GM06990 (cell line): ENCODE measurements around the gene CSAD.

Experiments
- DNase-seq: peaks from one replicate; pipeline ENCODE4 v3.0.0-alpha.2; 2011; ENCODE audit not compliant: insufficient read length; ENCODE audit errors: extremely low read depth
- H3K27me3 ChIP-seq: replicated peaks from 2 replicates; pipeline ENCODE4 v1.6.0; 2011; ENCODE audit warnings: low read length; ENCODE audit not compliant: control insufficient read depth, insufficient read depth
- H3K36me3 ChIP-seq: 2 replicates; pipeline ENCODE4 v1.5.1; 2011; ENCODE audit warnings: low read length; ENCODE audit not compliant: control insufficient read depth, insufficient read depth
- H3K4me3 ChIP-seq: replicated peaks from 2 replicates; pipeline ENCODE4 v1.5.1; 2011; ENCODE audit warnings: low read depth, mild to moderate bottlenecking, control low read depth, low read length
- CTCF ChIP-seq: IDR thresholded peaks from 2 replicates; pipeline ENCODE4 v1.5.1; 2011; ENCODE audit warnings: low read length, control low read depth, mild to moderate bottlenecking, inconsistent platforms; ENCODE audit not compliant: insufficient read depth, poor library complexity, severe bottlenecking

Gene CSAD

GRCh38 chr12:53226815-53227214, 46.1 kb upstream of the CSAD start:
- no peak for TF ChIP-seq CTCF
- Histone ChIP-seq H3K36me3 (no peaks in the 10 kb centered on the region), H3K4me3 (no peak overlapping the region), H3K27me3 (no peaks in the 10 kb centered on the region)
- no peak for DNase-seq

- H3K4me3 ChIP-seq: no peak overlapping the region
Observed at GRCh38 chr12:53225635-53226424, 45.1 kb upstream of the CSAD start.

GRCh38 chr12:53224897-53225634, 44.3 kb upstream of the CSAD start:
- DNase-seq: no peak
- H3K4me3 ChIP-seq: no peak overlapping the region
- TF ChIP-seq CTCF: no peak
- no peaks in the 10 kb centered on the region for H3K36me3 ChIP-seq
- H3K27me3 ChIP-seq: no peaks in the 10 kb centered on the region

More at GRCh38 chr12:53225635-53226424, 45.1 kb upstream of the CSAD start:
- no peak for DNase-seq
- no peak for TF ChIP-seq CTCF
- Histone ChIP-seq H3K27me3 (no peaks in the 10 kb centered on the region), H3K36me3 (no peaks in the 10 kb centered on the region)

GRCh38 chr12:53224061-53224896, 43.6 kb upstream of the CSAD start:
- Histone ChIP-seq H3K4me3 (no peak overlapping the region), H3K27me3 (no peaks in the 10 kb centered on the region), H3K36me3 (no peaks in the 10 kb centered on the region)
- no peak for DNase-seq
- peak; percentile 24 for TF ChIP-seq CTCF

GRCh38 chr12:53223389-53224060, 42.8 kb upstream of the CSAD start:
- DNase-seq: no peak
- no peaks in the 10 kb centered on the region for H3K36me3 ChIP-seq
- no peak for TF ChIP-seq CTCF
- H3K4me3 ChIP-seq: no peak overlapping the region
- no peaks in the 10 kb centered on the region for H3K27me3 ChIP-seq
